HG02571 (cell line): Measurements from ENCODE around the gene TRAPPC11.
A peak's percentile ranks its signal among the peaks of the same experiment; 100 is the strongest.

Experiments used
- ATAC-seq: cut with Tn5 transposase; IDR thresholded peaks from one replicate; pipeline ENCODE4 v1.9.1; 2021; ENCODE audit warnings: mild to moderate bottlenecking, moderate library complexity; ENCODE audit not compliant: unreplicated experiment

TRAPPC11 gene

DNA sequence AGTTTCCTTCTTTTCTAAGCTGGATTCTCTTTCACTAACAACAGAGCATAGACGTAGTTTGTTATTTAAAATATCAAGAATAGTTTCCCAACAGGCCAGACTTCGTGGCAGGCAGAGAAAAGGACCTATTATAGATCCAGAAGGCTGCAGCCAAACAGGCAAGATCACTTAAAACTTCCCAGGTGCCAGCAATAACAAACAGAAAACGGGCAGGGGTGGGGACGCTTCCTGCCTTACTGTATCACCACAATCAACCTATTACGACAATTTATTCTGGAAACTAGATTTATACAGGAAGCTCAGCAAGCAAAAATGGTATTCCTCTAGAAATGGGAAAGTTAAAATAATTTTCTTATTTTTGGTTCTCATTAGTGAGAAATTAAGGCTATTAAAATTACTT, 22.2 kb upstream of the TRAPPC11 start:
- ATAC-seq, result no peak

- ATAC-seq, result no peak
These were observed 21.6 kb upstream of the TRAPPC11 start for GRCh38 chr4:183637461-183637860.

DNA sequence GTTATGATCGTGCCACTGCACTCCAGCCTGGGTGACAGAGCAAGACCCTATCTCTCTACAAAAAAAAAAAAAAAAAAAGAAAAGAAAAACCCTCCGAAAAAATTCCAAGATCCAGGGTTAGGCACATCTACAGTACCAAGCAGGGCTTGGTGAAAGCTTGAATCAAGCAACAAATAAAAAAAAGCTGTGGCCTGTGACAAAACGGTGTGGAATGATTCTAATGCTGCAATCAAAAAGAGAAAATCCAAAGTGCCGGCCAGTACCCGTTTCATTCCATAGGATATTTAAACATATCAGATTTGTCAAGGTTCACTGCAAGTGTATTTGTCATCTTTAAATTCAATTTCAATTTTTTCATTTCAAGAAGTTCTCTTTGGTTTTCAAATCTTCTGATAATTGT, 20.7 kb upstream of the TRAPPC11 start:
- ATAC-seq, result no peak

GRCh38 chr4:183639291-183639690, 19.8 kb upstream of the TRAPPC11 start:
- no peak for ATAC-seq

- no peak for ATAC-seq
These were observed 13.8 kb upstream of the TRAPPC11 start for GRCh38 chr4:183645326-183645725.

GRCh38 chr4:183657564-183657963, 1.5 kb upstream of the TRAPPC11 start:
- ATAC-seq, result no peak

DNA sequence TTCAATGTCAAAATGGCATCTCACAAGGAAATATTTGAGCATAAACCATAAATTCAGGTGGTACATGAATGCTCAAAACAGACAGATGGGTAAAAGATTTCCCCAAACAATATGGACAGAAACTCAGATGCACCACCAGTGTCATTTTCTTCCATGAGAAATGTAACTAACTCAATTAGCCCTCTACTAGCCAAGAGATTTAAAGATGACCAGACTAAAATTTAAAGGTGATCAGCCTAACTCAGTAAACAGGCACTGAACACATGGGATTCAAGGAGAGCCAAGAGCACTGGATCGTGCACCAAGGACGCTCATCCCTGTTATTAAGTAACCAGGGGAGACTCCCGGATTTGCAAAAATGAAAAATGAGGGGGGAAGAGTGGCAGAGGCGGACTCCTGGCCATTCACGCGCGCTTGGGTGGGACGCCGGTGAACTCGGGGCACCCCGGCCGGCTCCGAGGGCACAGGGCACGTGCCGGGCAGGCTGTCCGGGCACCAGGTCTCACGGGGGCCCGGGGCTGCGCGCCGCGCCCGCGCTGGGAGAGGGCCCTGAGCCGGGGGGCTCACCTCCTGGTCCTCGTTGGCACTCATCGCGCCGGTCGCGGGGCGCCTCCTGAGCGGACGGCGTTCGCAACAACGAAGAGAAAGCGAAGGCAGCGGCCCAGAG, 598 bp upstream of the TRAPPC11 start:
- peak; percentile 28 for ATAC-seq

DNA sequence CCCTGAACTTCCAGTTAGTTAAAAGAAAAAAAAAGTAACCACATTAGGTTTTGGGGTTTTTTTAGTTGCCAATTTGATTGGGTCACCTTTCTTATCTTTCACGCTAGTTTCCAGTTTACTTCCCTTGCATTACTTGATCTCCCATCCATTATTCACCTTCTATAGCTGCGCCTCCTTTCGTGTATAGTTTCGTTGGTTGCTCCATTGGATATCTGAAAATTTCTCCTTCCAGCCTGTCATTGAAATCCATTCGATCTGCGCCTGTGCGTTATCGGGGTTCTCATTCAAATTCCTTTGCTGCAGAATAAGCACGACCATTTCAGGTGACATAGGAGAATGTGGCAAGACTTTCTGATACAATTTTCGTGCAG, 764 bp downstream of the TRAPPC11 start:
- ATAC-seq, result no peak

GRCh38 chr4:183666088-183666487, 7.0 kb downstream of the TRAPPC11 start:
- ATAC-seq, result no peak

DNA sequence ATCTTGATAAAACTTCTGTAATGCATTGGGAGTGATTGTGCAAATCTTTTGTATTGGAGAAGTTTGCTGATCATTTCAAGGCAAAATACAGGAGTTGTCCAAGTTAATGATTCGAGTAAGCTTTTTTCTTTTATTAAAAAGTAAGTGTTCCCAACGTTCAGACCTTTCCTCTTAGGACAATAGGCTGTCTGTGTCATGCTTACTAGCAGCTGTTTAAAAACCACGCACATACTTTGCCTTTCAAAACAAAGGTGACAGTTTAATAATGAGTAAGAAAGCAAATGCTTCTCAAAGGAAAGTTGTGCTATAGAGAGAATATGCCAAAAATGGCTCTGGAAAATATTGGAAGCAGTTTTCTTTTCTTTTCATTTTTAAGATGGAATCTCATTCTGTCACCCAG, 11.2 kb downstream of the TRAPPC11 start:
- ATAC-seq, result no peak

- ATAC-seq, result no peak
These were observed 12.0 kb downstream of the TRAPPC11 start for GRCh38 chr4:183670960-183671555.

GRCh38 chr4:183674153-183674552, 15.1 kb downstream of the TRAPPC11 start:
- ATAC-seq, result no peak

GRCh38 chr4:183675625-183676024, 16.5 kb downstream of the TRAPPC11 start:
- ATAC-seq, result no peak

- no peak for ATAC-seq
These were observed 22.0 kb downstream of the TRAPPC11 start for GRCh38 chr4:183681119-183681518.

DNA sequence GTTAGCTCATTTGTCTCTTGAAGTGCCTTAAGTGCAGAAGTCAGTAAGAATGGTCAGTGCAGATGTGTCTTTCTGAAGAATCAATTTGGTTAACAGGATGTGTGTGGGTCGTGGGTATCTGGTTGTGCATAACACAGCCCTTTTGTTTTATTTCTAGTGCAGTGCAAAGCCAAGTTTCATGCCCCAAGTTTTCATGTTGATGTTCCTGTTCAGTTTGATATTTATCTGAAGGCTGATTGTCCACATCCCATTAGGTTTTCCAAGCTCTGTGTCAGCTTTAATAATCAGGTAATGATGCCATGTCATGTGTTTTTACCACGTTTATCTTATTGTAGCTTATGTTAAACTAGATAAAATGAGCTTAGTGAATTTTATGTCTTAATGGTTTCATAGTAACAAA, 27.4 kb downstream of the TRAPPC11 start:
- ATAC-seq, result no peak

DNA sequence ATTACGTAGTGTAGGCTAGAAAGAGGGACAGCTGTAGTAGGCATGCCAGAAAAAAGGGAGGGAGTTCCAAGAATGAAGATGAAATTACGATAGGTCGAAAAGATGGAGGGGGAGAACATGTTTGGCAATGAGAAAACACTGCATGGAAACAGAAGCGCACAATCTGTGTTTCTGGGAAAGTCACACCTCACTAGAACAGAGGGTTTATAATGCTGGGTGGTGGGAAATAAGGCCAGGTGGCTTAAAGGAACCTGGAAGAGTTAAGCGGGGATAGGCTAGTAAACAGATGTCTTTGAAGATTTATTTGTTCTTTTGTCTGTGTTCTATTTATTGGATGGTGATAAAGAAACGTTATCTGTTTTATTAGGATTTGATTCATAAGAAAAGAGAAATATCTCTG, 29.1 kb downstream of the TRAPPC11 start:
- no peak for ATAC-seq

- ATAC-seq, result no peak
These were observed 31.9 kb downstream of the TRAPPC11 start for GRCh38 chr4:183691006-183691405.

DNA sequence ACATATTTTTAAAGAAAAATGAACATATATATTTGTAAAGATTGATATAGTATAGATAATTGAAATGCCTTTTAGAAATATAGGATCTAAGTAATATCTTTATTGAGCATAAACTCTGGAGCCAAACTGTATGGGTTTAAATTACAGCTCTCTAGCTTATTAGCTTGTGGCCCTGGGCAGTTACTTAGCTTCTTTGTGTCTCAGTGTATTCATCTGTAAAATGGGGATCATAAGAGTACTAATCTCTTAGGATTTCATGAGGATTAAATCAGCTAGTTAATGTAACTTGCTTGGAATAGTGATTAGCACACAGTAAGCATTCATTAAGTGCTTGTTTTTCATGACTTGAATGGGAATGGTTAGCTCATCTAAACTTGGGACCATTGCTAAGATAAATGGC, 32.8 kb downstream of the TRAPPC11 start:
- ATAC-seq, result no peak

- no peak for ATAC-seq
These were observed 39.8 kb downstream of the TRAPPC11 start for GRCh38 chr4:183698909-183699308.

DNA sequence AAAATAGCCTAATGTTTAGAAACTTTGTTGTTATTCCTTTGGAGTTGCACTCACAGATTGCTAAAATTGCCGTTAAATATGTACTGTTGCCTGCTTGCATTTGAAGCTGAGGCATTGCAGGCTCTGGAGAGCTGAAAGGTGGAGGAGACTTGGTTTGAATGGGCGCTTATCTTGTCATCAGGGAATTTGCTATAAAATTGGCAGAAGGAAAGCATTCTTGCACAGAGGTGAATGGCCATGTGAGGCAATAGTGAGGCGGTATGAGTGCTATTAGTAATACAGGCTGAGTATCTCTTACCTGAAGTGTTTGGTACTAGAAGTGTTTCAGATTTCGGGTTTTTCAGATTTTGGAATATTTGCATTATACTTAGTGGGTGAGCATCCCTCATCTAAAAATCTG, 41.3 kb downstream of the TRAPPC11 start:
- ATAC-seq, result no peak

DNA sequence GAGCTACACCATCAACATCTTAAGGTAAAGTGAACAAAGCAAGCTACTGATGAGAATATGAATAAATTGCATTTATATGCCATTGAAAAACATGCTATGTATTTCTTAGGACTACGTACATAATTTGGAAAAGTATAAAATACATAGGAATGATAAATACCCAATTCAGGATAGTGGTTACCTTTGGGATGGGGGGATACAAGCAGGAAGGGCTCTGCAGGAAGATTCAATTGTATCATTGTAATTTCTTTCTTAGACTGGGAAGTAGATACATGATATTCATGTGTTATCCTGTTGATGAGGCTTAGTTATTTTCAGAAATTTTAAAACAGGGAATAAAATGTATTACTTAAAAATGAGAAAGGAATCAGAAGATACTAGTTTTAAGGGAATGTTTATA, 43.4 kb downstream of the TRAPPC11 start:
- ATAC-seq, result no peak

DNA sequence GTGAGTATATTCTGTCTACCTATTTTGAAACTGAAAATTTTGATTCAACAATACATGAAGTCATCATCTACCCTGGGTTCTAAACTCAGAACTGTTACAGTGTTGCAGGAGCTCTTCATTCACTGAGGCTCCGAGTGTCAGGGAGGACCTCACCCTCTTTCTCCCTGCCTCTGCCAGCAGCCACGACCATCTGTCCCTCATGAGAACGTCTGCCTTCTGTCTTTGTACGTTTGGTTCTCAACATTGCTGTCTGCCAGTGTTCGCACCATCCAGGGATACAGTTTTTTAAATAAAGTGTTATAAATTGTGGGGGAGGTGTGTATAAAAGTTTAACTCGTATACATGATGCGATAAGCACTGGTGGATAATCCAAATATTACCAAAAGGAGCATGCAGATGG, 55.5 kb downstream of the TRAPPC11 start:
- ATAC-seq, result no peak

DNA sequence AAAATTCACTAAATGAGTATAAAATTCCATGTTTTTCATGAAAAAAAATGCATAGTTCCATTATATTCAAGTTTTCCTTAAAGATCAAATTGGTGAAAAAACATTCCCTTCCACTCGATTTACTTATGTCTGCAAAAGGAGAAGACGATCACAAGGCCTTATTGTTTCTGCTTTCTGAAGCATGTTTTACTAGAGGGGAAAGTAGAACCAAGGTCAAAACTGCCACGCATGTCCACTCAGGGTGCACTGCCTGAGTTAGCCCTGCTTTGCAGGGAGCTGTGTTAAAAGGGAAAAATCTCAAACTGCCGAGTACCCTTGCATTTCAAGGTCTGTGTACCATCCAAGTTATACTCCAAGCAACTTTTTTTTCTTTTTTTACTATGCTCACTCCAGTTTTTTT, 57.2 kb downstream of the TRAPPC11 start:
- no peak for ATAC-seq
